ENCODE data around the gene PURA. TPM values are rescaled to one million over a fixed set of nuclear protein-coding genes. Genes with fewer than 3 reads are reported as not detected.
"Not testable (repeated sequence)": the region's sequence is repeated elsewhere in the genome, so short reads cannot be mapped to it uniquely, and the experiment has no call there.

The PURA gene
- total and polyA plus RNA-seq, 2 donors: 9.6 to 34.5 TPM

GRCh38 chr5:140151144-140152021 is 37.5 kb downstream of the PURA start:
- WGBS: 75% methylated on average over 7 of the region's 7 CpGs
- no peak overlapping the region for H3K4me3 ChIP-seq (ENCODE audit: low read depth, low read length)
- no peak overlapping the region for H3K27ac ChIP-seq (ENCODE audit: low read depth)
- no peaks in the 10 kb centered on the region for H3K36me3 ChIP-seq (ENCODE audit: insufficient read depth)
- H3K4me1 ChIP-seq (ENCODE audit: insufficient read depth): no peaks in the 10 kb centered on the region
- no peak for DNase-seq (ENCODE audit: extremely low spot score)

GRCh38 chr5:140152022-140152999 is 38.4 kb downstream of the PURA start:
- Histone ChIP-seq H3K27ac (ENCODE audit: low read depth) (no peak overlapping the region), H3K4me3 (ENCODE audit: low read depth, low read length) (no peak overlapping the region), H3K4me1 (ENCODE audit: insufficient read depth) (no peaks in the 10 kb centered on the region), H3K36me3 (ENCODE audit: insufficient read depth) (no peaks in the 10 kb centered on the region)
- DNase-seq (ENCODE audit: extremely low spot score): no peak
- 66% methylated on average over 23 of the region's 23 CpGs for WGBS

GRCh38 chr5:140153255-140153654 is 39.3 kb downstream of the PURA start:
- Histone ChIP-seq H3K4me3 (ENCODE audit: low read depth, low read length) (no peak overlapping the region), H3K36me3 (ENCODE audit: insufficient read depth) (no peaks in the 10 kb centered on the region), H3K4me1 (ENCODE audit: insufficient read depth) (no peaks in the 10 kb centered on the region), H3K27ac (ENCODE audit: low read depth) (no peak overlapping the region)
- WGBS: 53% methylated on average over 7 of the region's 7 CpGs
- no peak for DNase-seq (ENCODE audit: extremely low spot score)

GRCh38 chr5:140153905-140154304 is 40.0 kb downstream of the PURA start:
- H3K4me1 ChIP-seq (ENCODE audit: insufficient read depth): no peaks in the 10 kb centered on the region
- H3K27ac ChIP-seq (ENCODE audit: low read depth): no peak overlapping the region
- H3K36me3 ChIP-seq (ENCODE audit: insufficient read depth): no peaks in the 10 kb centered on the region
- DNase-seq (ENCODE audit: extremely low spot score): no peak
- 58% methylated on average over 8 of the region's 8 CpGs for WGBS
- no peak overlapping the region for H3K4me3 ChIP-seq (ENCODE audit: low read depth, low read length)

- H3K4me3 ChIP-seq (ENCODE audit: low read depth, low read length); DNase-seq (ENCODE audit: extremely low spot score): not testable (repeated sequence)
- WGBS: 86% methylated on average over 21 of the region's 21 CpGs
Measured at GRCh38 chr5:140154710-140155381, 40.9 kb downstream of the PURA start.

GRCh38 chr5:140157032-140157781 is 43.3 kb downstream of the PURA start:
- Histone ChIP-seq H3K4me3 (ENCODE audit: low read depth, low read length) (no peak overlapping the region), H3K36me3 (ENCODE audit: insufficient read depth) (no peaks in the 10 kb centered on the region), H3K4me1 (ENCODE audit: insufficient read depth) (no peaks in the 10 kb centered on the region), H3K27ac (ENCODE audit: low read depth) (no peak overlapping the region)
- DNase-seq (ENCODE audit: extremely low spot score): peak; percentile 78
- WGBS: 4% methylated on average over 30 of the region's 30 CpGs

More at GRCh38 chr5:140154710-140155381, 40.9 kb downstream of the PURA start:
- H3K36me3 ChIP-seq (ENCODE audit: insufficient read depth); H3K4me1 ChIP-seq (ENCODE audit: insufficient read depth); H3K27ac ChIP-seq (ENCODE audit: low read depth): not testable (repeated sequence)

GRCh38 chr5:140159014-140159927 is 45.4 kb downstream of the PURA start:
- 77% methylated on average over 7 of the region's 7 CpGs for WGBS
- Histone ChIP-seq H3K27ac (ENCODE audit: low read depth) (no peak overlapping the region), H3K4me1 (ENCODE audit: insufficient read depth) (no peaks in the 10 kb centered on the region), H3K4me3 (ENCODE audit: low read depth, low read length) (no peak overlapping the region), H3K36me3 (ENCODE audit: insufficient read depth) (no peaks in the 10 kb centered on the region)
- no peak for DNase-seq (ENCODE audit: extremely low spot score)

GRCh38 chr5:140162275-140162674 is 48.4 kb downstream of the PURA start:
- no peaks in the 10 kb centered on the region for H3K4me1 ChIP-seq (ENCODE audit: insufficient read depth)
- DNase-seq (ENCODE audit: extremely low spot score): no peak
- H3K4me3 ChIP-seq (ENCODE audit: low read depth, low read length): no peak overlapping the region
- H3K27ac ChIP-seq (ENCODE audit: low read depth): peak overlapping the region; percentile 54
- H3K36me3 ChIP-seq (ENCODE audit: insufficient read depth): no peaks in the 10 kb centered on the region
- WGBS: 84% methylated on average over 5 of the region's 5 CpGs

- 66% methylated on average over 5 of the region's 5 CpGs for WGBS
- DNase-seq (ENCODE audit: extremely low spot score): no peak
Measured at GRCh38 chr5:140162781-140163180, 48.9 kb downstream of the PURA start.

GRCh38 chr5:140165101-140165922 is 51.4 kb downstream of the PURA start:
- WGBS: 77% methylated on average over 5 of the region's 5 CpGs
- no peaks in the 10 kb centered on the region for H3K36me3 ChIP-seq (ENCODE audit: insufficient read depth)
- H3K4me3 ChIP-seq (ENCODE audit: low read depth, low read length): no peak overlapping the region
- no peaks in the 10 kb centered on the region for H3K4me1 ChIP-seq (ENCODE audit: insufficient read depth)
- no peak overlapping the region for H3K27ac ChIP-seq (ENCODE audit: low read depth)
- no peak for DNase-seq (ENCODE audit: extremely low spot score)

More at GRCh38 chr5:140162781-140163180, 48.9 kb downstream of the PURA start:
- no peaks in the 10 kb centered on the region for H3K36me3 ChIP-seq (ENCODE audit: insufficient read depth)
- H3K4me3 ChIP-seq (ENCODE audit: low read depth, low read length): no peak overlapping the region
- H3K4me1 ChIP-seq (ENCODE audit: insufficient read depth): no peaks in the 10 kb centered on the region
- no peak overlapping the region for H3K27ac ChIP-seq (ENCODE audit: low read depth)

GRCh38 chr5:140165923-140166270 is 52.0 kb downstream of the PURA start:
- H3K4me1 ChIP-seq (ENCODE audit: insufficient read depth): no peaks in the 10 kb centered on the region
- no peak overlapping the region for H3K27ac ChIP-seq (ENCODE audit: low read depth)
- DNase-seq (ENCODE audit: extremely low spot score): no peak
- no peaks in the 10 kb centered on the region for H3K36me3 ChIP-seq (ENCODE audit: insufficient read depth)
- 61% methylated on average over 4 of the region's 4 CpGs for WGBS
- no peak overlapping the region for H3K4me3 ChIP-seq (ENCODE audit: low read depth, low read length)

Measured in urinary bladder (tissue), 4 donors.